Peyer's patch (tissue), 4 donors: ENCODE results near the gene LAIR2.

Experiments
- POLR2A ChIP-seq, 2 donors: fragments of 450-650 bp; IDR thresholded peaks; one replicate each; pipeline ENCODE4 v1.5.1; 2017; ENCODE audit warnings: antibody characterized with exemption in 2 of 2, mild to moderate bottlenecking in 2 of 2, moderate library complexity in 2 of 2
- TF ChIP-seq, protein P1 (sequence below), 6 experiments: fragments of 450-650 bp in 4 of 6; fragments of 200-600 bp in 2 of 6; sonication (generic) in 1 of 6; IDR thresholded peaks; one replicate each; pipeline ENCODE4 v1.5.1; 2017 to 2019; ENCODE audit warnings: antibody characterized with exemption in 6 of 6, mild to moderate bottlenecking in 3 of 6, moderate library complexity in 1 of 6

DNA sequence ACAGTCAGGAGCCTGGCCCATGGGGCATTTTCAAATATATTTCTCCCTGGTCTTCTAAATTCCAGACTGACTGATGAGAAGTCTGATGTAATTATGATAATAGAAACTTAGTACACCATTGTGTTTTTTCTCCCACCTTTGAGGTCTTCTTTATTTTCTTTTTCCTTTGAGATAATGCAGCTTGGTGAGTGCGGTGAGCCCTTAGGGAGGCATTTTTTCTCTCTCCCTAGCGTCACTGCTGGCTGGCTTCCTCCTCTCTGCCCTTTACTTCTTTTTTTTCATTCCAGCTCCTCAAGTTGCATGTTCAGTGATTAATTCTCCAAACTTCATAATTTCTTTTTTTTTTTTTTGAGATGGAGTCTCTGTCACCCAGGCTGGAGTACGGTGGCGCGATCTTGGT, 16.8 kb upstream of the LAIR2 start:
- TF ChIP-seq, protein P1, sequence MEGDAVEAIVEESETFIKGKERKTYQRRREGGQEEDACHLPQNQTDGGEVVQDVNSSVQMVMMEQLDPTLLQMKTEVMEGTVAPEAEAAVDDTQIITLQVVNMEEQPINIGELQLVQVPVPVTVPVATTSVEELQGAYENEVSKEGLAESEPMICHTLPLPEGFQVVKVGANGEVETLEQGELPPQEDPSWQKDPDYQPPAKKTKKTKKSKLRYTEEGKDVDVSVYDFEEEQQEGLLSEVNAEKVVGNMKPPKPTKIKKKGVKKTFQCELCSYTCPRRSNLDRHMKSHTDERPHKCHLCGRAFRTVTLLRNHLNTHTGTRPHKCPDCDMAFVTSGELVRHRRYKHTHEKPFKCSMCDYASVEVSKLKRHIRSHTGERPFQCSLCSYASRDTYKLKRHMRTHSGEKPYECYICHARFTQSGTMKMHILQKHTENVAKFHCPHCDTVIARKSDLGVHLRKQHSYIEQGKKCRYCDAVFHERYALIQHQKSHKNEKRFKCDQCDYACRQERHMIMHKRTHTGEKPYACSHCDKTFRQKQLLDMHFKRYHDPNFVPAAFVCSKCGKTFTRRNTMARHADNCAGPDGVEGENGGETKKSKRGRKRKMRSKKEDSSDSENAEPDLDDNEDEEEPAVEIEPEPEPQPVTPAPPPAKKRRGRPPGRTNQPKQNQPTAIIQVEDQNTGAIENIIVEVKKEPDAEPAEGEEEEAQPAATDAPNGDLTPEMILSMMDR (IDR thresholded peaks at IDR 0.05), result no peak
- TF ChIP-seq POLR2A (IDR thresholded peaks at IDR 0.05), result no peak
